Stimulated activated CD4-positive, alpha-beta T cell treated with anti-CD3 and anti-CD28 coated beads, Interleukin-1b, Interleukin-23, amount 100 ng/mL, for 1 hour (primary cell): Measurements from ENCODE around the gene TMEM185B.
A peak's percentile ranks its signal among the peaks of the same experiment; 100 is the strongest.
"Not testable (repeated sequence)": the region's sequence is repeated elsewhere in the genome, so short reads cannot be mapped to it uniquely, and the experiment has no call there.

Source experiments
- DNase-seq, 2 donors: peaks; one replicate each; pipeline ENCODE4 v3.0.0-alpha.2; 2020; ENCODE audit warnings: low read depth in 2 of 2

Gene TMEM185B

GRCh38 chr2:120223034-120223912, at the start of gene TMEM185B:
TMEM185B (minus strand) TSS chr2:120223400; CDS start chr2:120222976, 424 bp downstream.
- DNase-seq = peak; percentile 79 to 89

- no peak for DNase-seq
Measured at GRCh38 chr2:120271711-120272379, 48.6 kb upstream of the TMEM185B start.

- DNase-seq = no peak
Measured at GRCh38 chr2:120269816-120270215, 46.6 kb upstream of the TMEM185B start.

DNA sequence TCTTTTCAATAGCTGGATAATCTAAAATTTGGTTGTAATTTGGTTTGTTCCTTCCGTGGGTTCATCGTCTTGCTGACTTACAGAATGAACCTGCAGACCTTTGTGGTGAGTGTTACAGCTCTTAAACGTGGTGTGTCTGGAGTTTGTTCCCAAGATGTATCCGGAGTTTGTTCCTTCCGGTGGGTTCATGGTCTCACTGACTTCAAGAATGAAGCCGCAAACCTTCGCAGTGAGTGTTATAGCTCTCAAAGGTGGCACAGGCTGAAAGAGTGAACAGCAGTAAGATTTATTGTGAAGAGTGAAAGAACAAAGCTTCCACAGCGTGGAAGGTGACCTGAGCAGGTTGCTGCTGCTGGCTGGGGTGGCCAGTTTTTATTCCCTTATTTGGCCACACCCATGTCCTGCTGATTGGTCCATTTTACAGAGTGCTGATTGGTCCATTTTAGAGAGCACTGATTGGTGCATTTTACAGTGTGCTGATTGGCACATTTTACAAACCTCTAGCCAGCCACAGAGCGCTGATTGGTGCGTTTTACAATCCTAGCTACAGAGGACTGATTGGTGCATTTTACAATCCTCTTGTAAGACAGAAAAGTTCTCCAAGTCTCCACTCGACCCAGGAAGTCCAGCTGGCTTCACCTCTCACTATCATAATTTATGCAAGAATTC, 46.0 kb upstream of the TMEM185B start:
- DNase-seq = no peak

GRCh38 chr2:120267348-120267747, 44.1 kb upstream of the TMEM185B start:
- DNase-seq = no peak

- no peak for DNase-seq
Measured at GRCh38 chr2:120265006-120265405, 41.8 kb upstream of the TMEM185B start.

- DNase-seq = no peak
Measured at GRCh38 chr2:120262761-120263428, 39.7 kb upstream of the TMEM185B start.

DNA sequence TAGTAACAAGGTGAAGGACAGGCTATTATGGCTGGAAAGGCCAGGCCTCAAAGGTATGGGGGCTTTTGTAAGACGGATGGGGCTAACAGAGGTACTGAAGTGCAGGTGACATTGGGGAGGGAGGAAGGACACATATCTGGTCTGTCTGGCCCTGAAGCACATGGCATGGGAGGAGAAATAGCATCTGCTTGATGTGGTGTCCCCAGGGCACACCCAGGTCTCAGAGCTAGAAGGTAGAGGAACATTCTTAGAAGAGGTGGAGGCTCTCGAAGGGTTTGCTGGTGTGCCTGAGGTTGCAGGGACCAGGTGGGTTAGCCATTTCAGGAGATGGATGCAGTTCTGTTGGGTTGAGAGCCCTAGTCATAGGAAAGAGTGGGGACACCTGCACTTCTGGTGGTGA, 39.0 kb upstream of the TMEM185B start:
- DNase-seq = no peak

DNA sequence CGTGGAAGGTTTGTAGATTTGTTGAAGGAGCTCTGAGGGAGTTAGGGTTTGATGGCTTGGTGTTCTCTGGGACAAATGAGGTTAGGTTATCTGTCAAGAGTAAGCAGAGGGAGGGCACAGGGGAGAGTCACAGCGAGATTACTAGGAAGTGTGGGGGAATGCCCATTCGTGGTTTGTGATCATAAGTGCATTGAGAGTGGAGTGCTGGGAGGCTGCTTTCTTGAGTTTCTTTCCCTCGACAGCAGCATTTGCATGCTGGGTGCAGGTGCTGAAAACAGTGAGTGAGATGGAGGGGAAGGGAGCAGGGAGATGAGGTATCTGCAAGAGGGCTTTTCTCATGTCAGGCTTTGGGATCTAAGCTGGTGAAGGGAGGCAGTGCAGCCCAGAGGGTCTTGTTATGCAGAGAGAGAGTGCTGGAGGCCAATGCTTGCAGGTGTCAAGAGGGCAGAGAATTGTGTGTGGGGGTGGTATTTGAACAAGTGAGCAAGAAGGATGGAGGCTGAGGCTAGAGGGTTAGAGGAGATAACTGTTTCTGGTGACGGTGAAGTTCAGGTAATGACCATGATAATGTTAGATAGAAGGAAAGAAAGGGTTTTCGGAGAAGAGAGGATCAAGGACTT, 38.3 kb upstream of the TMEM185B start:
- no peak for DNase-seq

GRCh38 chr2:120260736-120261135, 37.5 kb upstream of the TMEM185B start:
- DNase-seq = no peak

- not testable (repeated sequence) for DNase-seq
Measured at GRCh38 chr2:120259939-120260338, 36.7 kb upstream of the TMEM185B start.

- no peak for DNase-seq
Measured at GRCh38 chr2:120258196-120258595, 35.0 kb upstream of the TMEM185B start.

DNA sequence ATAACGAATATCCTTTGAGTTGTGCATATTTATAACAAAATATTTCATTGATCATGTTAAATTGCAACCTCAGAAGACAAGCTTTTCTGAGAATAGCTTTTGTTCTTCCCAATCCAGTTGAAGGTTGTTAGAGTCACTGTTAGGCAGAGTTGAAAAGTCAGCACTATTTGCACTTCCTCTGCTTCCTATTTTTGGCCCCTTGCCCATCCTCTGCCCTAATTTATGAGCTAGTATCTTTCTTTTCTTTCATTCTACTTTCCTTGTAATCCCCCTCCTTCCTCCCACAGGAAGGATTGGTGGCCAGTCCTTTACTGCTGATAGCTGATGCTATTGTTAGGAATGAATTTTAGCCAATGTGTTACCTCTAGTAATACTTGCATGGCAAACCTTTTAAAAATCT, 34.3 kb upstream of the TMEM185B start:
- DNase-seq = no peak

GRCh38 chr2:120256651-120257000, 33.4 kb upstream of the TMEM185B start:
- DNase-seq = no peak

DNA sequence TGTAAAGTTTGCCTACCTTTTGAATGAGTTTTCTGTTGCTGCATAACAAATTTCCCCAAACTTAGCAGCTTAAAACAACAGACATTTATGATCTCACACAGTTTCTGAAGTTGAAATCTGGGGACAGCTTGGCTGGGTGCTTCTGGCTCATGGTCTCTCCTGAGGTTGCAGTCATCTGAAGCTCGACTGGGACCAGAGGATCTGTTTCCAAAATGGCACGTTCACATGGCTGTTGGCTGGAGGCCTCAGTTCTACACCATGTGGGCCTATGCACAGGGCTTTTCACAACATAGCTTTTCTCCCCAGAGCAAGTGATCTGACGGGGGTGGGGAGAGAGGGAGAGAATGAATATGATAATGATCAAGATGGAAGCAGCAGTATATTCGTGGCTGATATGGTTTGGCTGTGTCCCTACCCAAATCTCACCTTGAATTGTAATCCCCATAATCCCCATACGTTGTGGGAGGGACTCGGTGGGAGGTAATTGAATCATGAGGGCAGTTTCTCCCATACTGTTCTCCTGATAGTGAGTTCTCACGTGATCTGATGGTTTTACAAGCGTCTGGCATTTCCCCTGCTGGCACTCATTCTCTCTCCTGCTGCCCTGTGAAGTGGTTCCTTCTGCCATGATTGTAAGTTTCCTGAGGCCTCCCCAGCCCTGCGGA, 32.9 kb upstream of the TMEM185B start:
- DNase-seq = no peak

- DNase-seq = no peak
Measured at GRCh38 chr2:120255071-120255470, 31.9 kb upstream of the TMEM185B start.

- DNase-seq = no peak
Measured at GRCh38 chr2:120254178-120254577, 31.0 kb upstream of the TMEM185B start.

GRCh38 chr2:120253021-120253882, 30.1 kb upstream of the TMEM185B start:
- DNase-seq = no peak

- peak; percentile 91 to 95 for DNase-seq
Measured at GRCh38 chr2:120252225-120253020, 29.2 kb upstream of the TMEM185B start, which contains the start of gene RALB. RALB (plus strand) TSS chr2:120252852; CDS start chr2:120278665, 25,813 bp downstream.
